IMR-90 (cell line): Measurements from ENCODE around the gene PXK. TPM values are rescaled to one million over a fixed set of nuclear protein-coding genes. Genes with fewer than 3 reads are reported as not detected.

ENCODE experiments used
- ATAC-seq: fragments of 200-7000 bp; cut with Tn5 transposase; 2 replicates; pipeline ENCODE4 v1.9.1; 2020; ENCODE audit warnings: low read depth, mild to moderate bottlenecking, moderate library complexity
- BruUV-seq: library from RNA; stranded (reverse); fragments of 400-500 nt; replicated peaks from 2 replicates; lab custom pipeline; 2021; lab: Mats Ljungman, UMichigan
- CTCF ChIA-PET: fragments of 300-600 bp; formaldehyde crosslinking; extraction: SDS; loops from one replicate; lab custom pipeline; 2021; ENCODE audit warnings: antibody characterized with exemption; lab: Yijun Ruan, JAX
- POLR2A ChIA-PET: fragments of 300-600 bp; sonication (Branson Sonifier 250); formaldehyde crosslinking; loops from one replicate; lab custom pipeline; 2022; ENCODE audit warnings: antibody characterized with exemption; ENCODE audit not compliant: unreplicated experiment; lab: Charles Lee
- DNase-seq: peaks from one replicate; pipeline ENCODE4 v3.0.0; 2013
- H2AFZ ChIP-seq: replicated peaks from 2 replicates; pipeline ENCODE3; 2013; ENCODE audit warnings: low read length, mild to moderate bottlenecking; ENCODE audit not compliant: poor library complexity
- H2AK5ac ChIP-seq: 2 replicates; pipeline ENCODE4 v1.6.1; 2013; ENCODE audit warnings: low read depth, low read length, inconsistent platforms
- H2AK9ac ChIP-seq: replicated peaks from 2 replicates; pipeline ENCODE3; 2013; ENCODE audit warnings: mild to moderate bottlenecking, low read depth, low read length, moderate library complexity; ENCODE audit not compliant: poor library complexity
- H2BK120ac ChIP-seq: 2 replicates; pipeline ENCODE4 v1.6.1; 2013; ENCODE audit warnings: low read depth, low read length, inconsistent platforms
- H2BK15ac ChIP-seq: 3 replicates; pipeline ENCODE4 v1.6.1; 2013; ENCODE audit warnings: low read depth, low read length, inconsistent platforms
- H2BK20ac ChIP-seq: 2 replicates; pipeline ENCODE4 v1.6.1; 2013; ENCODE audit warnings: low read depth, mild to moderate bottlenecking, inconsistent platforms, low read length, moderate library complexity
- H2BK5ac ChIP-seq: 2 replicates; pipeline ENCODE4 v1.6.1; 2013; ENCODE audit warnings: mild to moderate bottlenecking, low read depth, low read length, inconsistent platforms; ENCODE audit not compliant: poor library complexity, severe bottlenecking
- H3K14ac ChIP-seq: replicated peaks from 2 replicates; pipeline ENCODE4 v1.6.1; 2013; ENCODE audit warnings: low read depth, low read length, inconsistent platforms
- H3K18ac ChIP-seq: 2 replicates; pipeline ENCODE4 v1.6.1; 2013; ENCODE audit warnings: low read depth, low read length, control low read depth
- H3K23ac ChIP-seq: 2 replicates; pipeline ENCODE4 v1.6.1; 2013; ENCODE audit warnings: low read depth, low read length, inconsistent platforms
- H3K27ac ChIP-seq: 2 replicates; pipeline ENCODE4 v1.5.1; 2013; ENCODE audit warnings: mild to moderate bottlenecking, control low read depth, low read length; ENCODE audit not compliant: insufficient read depth
- H3K27me3 ChIP-seq: 2 replicates; pipeline ENCODE4 v1.6.1; 2013; ENCODE audit warnings: low read length; ENCODE audit not compliant: control insufficient read depth, insufficient read depth
- H3K36me3 ChIP-seq: 2 replicates; pipeline ENCODE4 v1.6.1; 2013; ENCODE audit warnings: low read length, mixed read lengths; ENCODE audit not compliant: control insufficient read depth, insufficient read depth
- H3K4ac ChIP-seq: 2 replicates; pipeline ENCODE4 v1.6.1; 2013; ENCODE audit warnings: low read depth, low read length, inconsistent platforms
- H3K4me1 ChIP-seq: 2 replicates; pipeline ENCODE4 v1.6.1; 2013; ENCODE audit warnings: low read length, mixed read lengths; ENCODE audit not compliant: control insufficient read depth, insufficient read depth
- H3K4me2 ChIP-seq: 2 replicates; pipeline ENCODE4 v1.6.1; 2013; ENCODE audit warnings: low read depth, mild to moderate bottlenecking, control low read depth, low read length, moderate library complexity
- H3K4me3 ChIP-seq: 2 replicates; pipeline ENCODE4 v1.5.1; 2013; ENCODE audit warnings: low read depth, mild to moderate bottlenecking, control low read depth, low read length, moderate library complexity; ENCODE audit not compliant: insufficient read depth
- H3K56ac ChIP-seq: 2 replicates; pipeline ENCODE4 v1.6.1; 2013; ENCODE audit warnings: low read length, inconsistent platforms; ENCODE audit not compliant: insufficient read depth; ENCODE audit errors: extremely low read depth
- H3K79me1 ChIP-seq, 2 experiments: 2 replicates each; pipeline ENCODE4 v1.6.1; 2013; ENCODE audit warnings: low read length in 2 of 2, inconsistent platforms in 1 of 2, low read depth in 1 of 2
- H3K9ac ChIP-seq: 2 replicates; pipeline ENCODE4 v1.6.1; 2013; ENCODE audit warnings: low read depth, low read length, control low read depth
- H3K9me1 ChIP-seq: 2 replicates; pipeline ENCODE4 v1.6.1; 2013; ENCODE audit warnings: low read length, inconsistent platforms; ENCODE audit not compliant: insufficient read depth
- H3K9me3 ChIP-seq: 2 replicates; pipeline ENCODE4 v1.6.1; 2013; ENCODE audit warnings: low read length; ENCODE audit not compliant: control insufficient read depth, insufficient read depth
- H4K20me1 ChIP-seq: 2 replicates; pipeline ENCODE4 v1.6.1; 2013; ENCODE audit warnings: low read length, inconsistent platforms; ENCODE audit not compliant: insufficient read depth
- H4K5ac ChIP-seq: 2 replicates; pipeline ENCODE4 v1.6.1; 2013; ENCODE audit warnings: mild to moderate bottlenecking, low read depth, low read length, control low read depth
- H4K8ac ChIP-seq, 2 experiments: 2 replicates each; pipeline ENCODE4 v1.6.1; 2013; ENCODE audit warnings: low read depth in 2 of 2, low read length in 2 of 2, control low read depth in 1 of 2, inconsistent platforms in 1 of 2
- H4K91ac ChIP-seq: 2 replicates; pipeline ENCODE4 v1.6.1; 2013; ENCODE audit warnings: low read depth, low read length, inconsistent platforms; ENCODE audit not compliant: insufficient read depth
- BHLHE40 ChIP-seq: fragments of 150-350 bp; IDR thresholded peaks from 2 replicates; pipeline ENCODE4 v1.6.1; 2016; ENCODE audit warnings: mild to moderate bottlenecking, low read depth, low read length
- CEBPB ChIP-seq: IDR thresholded peaks from 2 replicates; pipeline ENCODE4 v1.6.1; 2012; ENCODE audit warnings: low read depth, low read length, improper control_type of control experiment
- CHD1 ChIP-seq: IDR thresholded peaks from 2 replicates; pipeline ENCODE4 v1.6.1; 2012; ENCODE audit warnings: low read depth, low read length, improper control_type of control experiment
- CTCF ChIP-seq: conservative IDR thresholded peaks from 2 replicates; pipeline ENCODE4 v1.5.1; 2012; ENCODE audit warnings: mild to moderate bottlenecking, low read depth, low read length, improper control_type of control experiment
- ELK1 ChIP-seq: fragments of 150-350 bp; IDR thresholded peaks from 2 replicates; pipeline ENCODE4 v1.6.1; 2016; ENCODE audit warnings: low read depth, mild to moderate bottlenecking, low read length, moderate library complexity, borderline replicate concordance
- FOS ChIP-seq: fragments of 150-350 bp; IDR thresholded peaks from 2 replicates; pipeline ENCODE4 v1.6.1; 2016; ENCODE audit warnings: low read depth, low read length
- MAFK ChIP-seq: IDR thresholded peaks from 2 replicates; pipeline ENCODE4 v1.6.1; 2012; ENCODE audit warnings: low read depth, low read length, improper control_type of control experiment
- MXI1 ChIP-seq: IDR thresholded peaks from 2 replicates; pipeline ENCODE4 v1.6.1; 2012; ENCODE audit warnings: low read depth, mild to moderate bottlenecking, low read length, moderate library complexity, borderline replicate concordance
- NFE2L2 ChIP-seq: fragments of 150-350 bp; IDR thresholded peaks from 2 replicates; pipeline ENCODE4 v1.6.1; 2016; ENCODE audit warnings: low read depth, mild to moderate bottlenecking, low read length
- POLR2A ChIP-seq: IDR thresholded peaks from 2 replicates; pipeline ENCODE4 v1.6.1; 2012; ENCODE audit warnings: mild to moderate bottlenecking, low read depth, low read length
- RAD21 ChIP-seq: IDR thresholded peaks from 2 replicates; pipeline ENCODE4 v1.6.1; 2012; ENCODE audit warnings: low read length, improper control_type of control experiment
- RCOR1 ChIP-seq: IDR thresholded peaks from 2 replicates; pipeline ENCODE4 v1.6.1; 2012; ENCODE audit warnings: mild to moderate bottlenecking, low read length, improper control_type of control experiment; ENCODE audit not compliant: insufficient replicate concordance
- RFX5 ChIP-seq: IDR thresholded peaks from 2 replicates; pipeline ENCODE4 v1.8.0; 2012; ENCODE audit warnings: low read depth, mild to moderate bottlenecking, low read length, moderate library complexity
- SMC3 ChIP-seq: fragments of 150-350 bp; IDR thresholded peaks from 2 replicates; pipeline ENCODE4 v1.6.1; 2016; ENCODE audit warnings: low read depth, mild to moderate bottlenecking, antibody characterized with exemption, low read length, moderate library complexity
- WGBS, 2 experiments: methylation state at CpG; one replicate each; pipeline versions ENCODE4 v1.1.5 to v1.1.7; 2013; ENCODE audit warnings: missing lambda C conversion rate in 2 of 2; ENCODE audit not compliant: insufficient read length in 1 of 2; ENCODE audit errors: extremely low coverage in 2 of 2; 5-methylcytosine and 5-hydroxymethylcytosine counted together
- dilution Hi-C: fragments of 300-500 bp; cut with HindIII; formaldehyde crosslinking; loops from one replicate; pipeline ENCODE4 v1.14.3; 2018; ENCODE audit warnings: low sequenced_read_pairs; ENCODE audit not compliant: unreplicated experiment
- in situ Hi-C: fragments of 300-500 bp; cut with MboI; formaldehyde crosslinking; loops from 3 replicates; pipeline ENCODE4 v1.14.3; 2019; ENCODE audit warnings: low sequenced_read_pairs, inconsistent platforms, mixed read lengths
- intact Hi-C: fragments of 100-400 bp; cut with micrococcal nuclease; formaldehyde crosslinking; loops from 2 replicates; pipeline ENCODE4 v1.10.0; 2022
- polyA plus RNA-seq, 3 experiments: library from polyadenylated mRNA; depleted of rRNA; stranded (reverse); fragments of >200 nt; gene quantifications; 2 replicates each; pipeline ENCODE4 v1.2.3, GENCODE V29; 2012; ENCODE audit warnings: low replicate concordance in 1 of 3
- total RNA-seq: library from RNA; depleted of rRNA; stranded (reverse); fragments of >200 nt; gene quantifications from 2 replicates; pipeline ENCODE4 v1.2.3, GENCODE V29; 2012

Gene PXK
- total and polyA plus RNA-seq, 2 of the 4 experiments (the other 2 are of a cell fraction): 14.3 to 17.7 TPM

GRCh38 chr3:58416191-58416590, 83.5 kb downstream of the PXK start:
- H2BK5ac ChIP-seq: no peak overlapping the region
- no peak overlapping the region for H4K91ac ChIP-seq
- H2BK20ac ChIP-seq: no peak overlapping the region
- H3K18ac ChIP-seq: no peak overlapping the region
- TF ChIP-seq ELK1 (no peak), RAD21 (no peak), NFE2L2 (no peak), POLR2A (no peak), FOS (no peak), MAFK (no peak), CEBPB (no peak), CHD1 (no peak), RFX5 (no peak), BHLHE40 (no peak), MXI1 (no peak), RCOR1 (no peak), CTCF (no peak), SMC3 (no peak)
- H3K4me1 ChIP-seq: peaks cover 4% of the 10 kb centered on the region
- no peak overlapping the region for H2AK9ac ChIP-seq
- H3K56ac ChIP-seq: no peak overlapping the region
- intact Hi-C loops (no loop called here), in situ Hi-C loops (loop anchor here (25.0 kb wide), 1 partner anchor 229 kb away; no protein-coding TSS in a partner anchor), dilution Hi-C loops (no loop called here)
- peaks cover 47% of the 10 kb centered on the region; the same call in 1 of the 2 replicates for H3K36me3 ChIP-seq
- H2AFZ ChIP-seq: no peak overlapping the region
- no peak overlapping the region for H3K23ac ChIP-seq
- no peak overlapping the region for H3K27ac ChIP-seq
- H3K9ac ChIP-seq: no peak overlapping the region
- H3K27me3 ChIP-seq: no peaks in the 10 kb centered on the region
- H2AK5ac ChIP-seq: no peak overlapping the region
- H3K4me2 ChIP-seq: no peak overlapping the region
- peaks cover 3% of the 10 kb centered on the region; the same call in 1 of the 2 replicates for H3K9me1 ChIP-seq
- no TSS peak for BruUV-seq
- ChIA-PET POLR2A (no interaction called here), CTCF (interaction anchor here (0.7 to 1.9 kb wide), 4 partner anchors 11 to 109 kb away, joined by 4 to 8 read pairs (median 7); no protein-coding TSS in a partner anchor)
- H2BK120ac ChIP-seq: no peak overlapping the region
- DNase-seq: no peak
- peaks cover 0 to 4% of the 10 kb centered on the region in 2 experiments; a peak in 1 of 4 replicates for H3K79me1 ChIP-seq
- WGBS, 2 experiments: 100% methylated on average over 1 of the region's 2 CpGs; no CpG with 5 or more reads in 1 of the 2 experiments
- no peaks in the 10 kb centered on the region for H3K9me3 ChIP-seq
- H3K4me3 ChIP-seq: no peak overlapping the region
- no peak overlapping the region for H4K8ac ChIP-seq
- no peak overlapping the region for H4K5ac ChIP-seq
- no peak overlapping the region for H3K14ac ChIP-seq
- no peak overlapping the region for H2BK15ac ChIP-seq
- no peaks in the 10 kb centered on the region for H4K20me1 ChIP-seq
- ATAC-seq: no peak; the same call in 1 of the 2 replicates
- no peak overlapping the region for H3K4ac ChIP-seq
